GM12891 (cell line): ENCODE measurements around the gene RUSC2.

Experiments used
- POLR2A ChIP-seq: IDR thresholded peaks from 2 replicates; pipeline ENCODE4 v1.6.1; 2011; ENCODE audit warnings: low read depth, low read length, control low read depth
- POLR2AphosphoS5 ChIP-seq: IDR thresholded peaks from 2 replicates; pipeline ENCODE4 v1.6.1; 2011; ENCODE audit warnings: low read depth, low read length, control low read depth
- POU2F2 ChIP-seq: IDR thresholded peaks from 2 replicates; pipeline ENCODE4 v1.6.1; 2011; ENCODE audit warnings: low read depth, mild to moderate bottlenecking, control low read depth, low read length, moderate library complexity
- SPI1 ChIP-seq: IDR thresholded peaks from 2 replicates; pipeline ENCODE4 v1.6.1; 2011; ENCODE audit warnings: low read depth, low read length, control low read depth

DNA sequence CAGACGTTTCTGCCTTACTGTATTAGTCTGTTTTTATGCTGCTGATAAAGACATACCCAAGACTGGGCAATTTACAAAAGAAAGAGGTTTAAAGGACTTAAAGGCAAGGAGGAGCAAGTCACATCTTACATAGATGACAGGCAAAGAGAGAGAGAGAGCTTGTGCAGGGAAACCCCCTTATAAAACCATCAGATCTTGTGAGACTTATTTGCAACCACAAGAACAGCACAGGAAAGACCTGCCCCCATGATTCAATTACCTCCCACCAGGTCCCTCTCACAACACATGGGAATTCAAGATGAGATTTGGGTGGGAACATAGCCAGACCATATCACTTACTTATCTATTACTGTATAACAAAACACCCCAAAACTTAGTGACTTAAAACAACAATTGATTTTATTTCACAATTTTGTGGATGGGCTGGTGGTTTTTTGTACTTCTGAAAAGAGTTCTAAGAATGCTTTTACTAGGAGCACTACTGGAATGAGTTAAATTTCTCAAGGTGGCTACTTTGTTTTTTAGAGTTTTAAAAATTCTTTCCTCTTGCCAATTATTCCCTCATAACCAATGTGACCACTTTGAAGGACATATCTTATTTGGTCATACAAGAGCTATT is 10.3 kb downstream of the RUSC2 start:
- TF ChIP-seq POLR2A = no peak
- TF ChIP-seq POLR2AphosphoS5 = no peak
- TF ChIP-seq POU2F2 = no peak
- TF ChIP-seq SPI1 = no peak
